NCI-H2029 (cell line): ENCODE measurements around the gene ADGRG1.
A peak's percentile ranks its signal among the peaks of the same experiment; 100 is the strongest.
"Not testable (repeated sequence)": the region's sequence is repeated elsewhere in the genome, so short reads cannot be mapped to it uniquely, and the experiment has no call there.

Experiments
- DNase-seq: peaks from one replicate; lab custom pipeline; 2025; lab: John Stamatoyannopoulos, UW

The ADGRG1 gene

GRCh38 chr16:57628008-57628781, at the start of gene ADGRG1:
TSS of gene ADGRG1 (plus strand) at chr16:57628630. CDS start at chr16:57650288, 21,658 bp downstream.
- DNase-seq: no peak

GRCh38 chr16:57579361-57579665, 49.1 kb upstream of the ADGRG1 start:
- no peak for DNase-seq

GRCh38 chr16:57585051-57585687, 43.3 kb upstream of the ADGRG1 start:
- no peak for DNase-seq

GRCh38 chr16:57588831-57589230, 39.6 kb upstream of the ADGRG1 start:
- DNase-seq: no peak

GRCh38 chr16:57589374-57589773, 39.1 kb upstream of the ADGRG1 start:
- no peak for DNase-seq

GRCh38 chr16:57590654-57591085, 37.8 kb upstream of the ADGRG1 start:
- no peak for DNase-seq

- peak; percentile 42 for DNase-seq
Measured at GRCh38 chr16:57591086-57591869, 37.2 kb upstream of the ADGRG1 start.

- DNase-seq: no peak
Measured at GRCh38 chr16:57591870-57592485, 36.5 kb upstream of the ADGRG1 start.

- DNase-seq: no peak
Measured at GRCh38 chr16:57592591-57593003, 35.8 kb upstream of the ADGRG1 start.

- no peak for DNase-seq
Measured at GRCh38 chr16:57593021-57593420, 35.4 kb upstream of the ADGRG1 start.

- no peak for DNase-seq
Measured at GRCh38 chr16:57593990-57594389, 34.4 kb upstream of the ADGRG1 start.

- DNase-seq: no peak
Measured at GRCh38 chr16:57594531-57595031, 33.8 kb upstream of the ADGRG1 start.

- DNase-seq: not testable (repeated sequence)
Measured at GRCh38 chr16:57596234-57596633, 32.2 kb upstream of the ADGRG1 start.

- DNase-seq: no peak
Measured at GRCh38 chr16:57598437-57598836, 30.0 kb upstream of the ADGRG1 start.

GRCh38 chr16:57600048-57600835, 28.2 kb upstream of the ADGRG1 start:
- DNase-seq: peak; percentile 19

GRCh38 chr16:57600952-57601580, 27.4 kb upstream of the ADGRG1 start:
- DNase-seq: no peak

GRCh38 chr16:57601801-57602478, 26.5 kb upstream of the ADGRG1 start:
- DNase-seq: peak; percentile 47

- no peak for DNase-seq
Measured at GRCh38 chr16:57603115-57604024, 25.1 kb upstream of the ADGRG1 start.

- DNase-seq: no peak
Measured at GRCh38 chr16:57604177-57604576, 24.3 kb upstream of the ADGRG1 start.
